ENCODE data around the gene KRTAP6-2. TPM values are rescaled to one million over a fixed set of nuclear protein-coding genes. Genes with fewer than 3 reads are reported as not detected.

The KRTAP6-2 gene
- total RNA-seq, 1 experiment from 2014 or later = not detected

DNA sequence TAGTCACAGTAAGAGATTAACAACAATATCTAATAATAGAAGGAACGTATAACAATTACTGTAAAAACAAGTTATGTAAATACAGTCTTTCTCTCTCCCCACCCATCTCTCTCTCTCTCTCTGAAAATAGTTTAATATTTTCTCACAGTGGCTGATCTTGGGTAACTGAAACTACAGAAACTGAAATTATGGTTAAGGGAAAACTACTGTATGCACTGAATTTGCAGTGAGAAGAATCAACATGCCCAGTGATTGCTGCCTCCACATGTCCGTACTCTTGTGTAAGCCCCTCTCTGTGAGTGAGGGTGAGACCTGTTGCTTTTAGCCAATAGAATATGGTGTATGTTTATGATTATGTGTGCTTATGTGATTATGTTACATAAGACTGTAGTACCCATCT, 13.4 kb upstream of the KRTAP6-2 start:
- Histone ChIP-seq H3K36me3 (ENCODE audit: control insufficient read depth in 1 of 2, insufficient read depth in 2 of 2, low read length in 2 of 2) (no peaks in the 10 kb centered on the region), H3K4me3 (replicated peaks in 1 of 2; ENCODE audit: low read depth in 1 of 2, low read length in 2 of 2) (no peak overlapping the region), H3K9me2 (ENCODE audit: insufficient read depth) (no peaks in the 10 kb centered on the region), H3K4me1 (ENCODE audit: control insufficient read depth in 1 of 2, insufficient read depth in 2 of 2, low read length in 2 of 2) (no peaks in the 10 kb centered on the region), H3K79me2 (ENCODE audit: insufficient read depth, low read length) (no peaks in the 10 kb centered on the region), H3K9me3 (ENCODE audit: control insufficient read depth in 1 of 2, insufficient read depth in 1 of 2, low read depth in 1 of 2, low read length in 2 of 2) (peaks cover 13 to 24% of the 10 kb centered on the region in 2 experiments; a peak in 2 of 4 replicates), H3K27me3 (ENCODE audit: insufficient read depth, low read length) (no peaks in the 10 kb centered on the region), H3K27ac (ENCODE audit: low read depth, low read length) (no peak overlapping the region), H3K4me2 (ENCODE audit: low read length) (no peak overlapping the region), H3K9ac (ENCODE audit: low read length) (no peak overlapping the region), H2AFZ (ENCODE audit: low read depth, low read length, poor library complexity, severe bottlenecking) (no peak overlapping the region), H4K20me1 (ENCODE audit: insufficient read depth) (no peaks in the 10 kb centered on the region)
- DNase-seq (ENCODE audit: low read depth, low spot score) (no peak), ATAC-seq (no peak)
- no peak for TF ChIP-seq ELF1 (IDR thresholded peaks at IDR 0.05; ENCODE audit: borderline replicate concordance, low read depth)
- no peak for TF ChIP-seq EZH2 (IDR thresholded peaks at IDR 0.05)
- no peak for TF ChIP-seq FOSL1 (IDR thresholded peaks at IDR 0.05; ENCODE audit: low read depth)
- no peak for TF ChIP-seq ZFX (IDR thresholded peaks at IDR 0.05)
- CTCF ChIA-PET = no interaction called here
- no TSS peak for BruUV-seq (replicated peaks)
- RAD21 ChIA-PET (ENCODE audit: low non-redundant PET in 1 of 2, low total read pairs in 2 of 2, uncharacterized antibody in 2 of 2, unreplicated experiment in 2 of 2) = no interaction called here
- POLR2A ChIA-PET = no interaction called here
- intact Hi-C loops (cut with micrococcal nuclease) = no loop called here

DNA sequence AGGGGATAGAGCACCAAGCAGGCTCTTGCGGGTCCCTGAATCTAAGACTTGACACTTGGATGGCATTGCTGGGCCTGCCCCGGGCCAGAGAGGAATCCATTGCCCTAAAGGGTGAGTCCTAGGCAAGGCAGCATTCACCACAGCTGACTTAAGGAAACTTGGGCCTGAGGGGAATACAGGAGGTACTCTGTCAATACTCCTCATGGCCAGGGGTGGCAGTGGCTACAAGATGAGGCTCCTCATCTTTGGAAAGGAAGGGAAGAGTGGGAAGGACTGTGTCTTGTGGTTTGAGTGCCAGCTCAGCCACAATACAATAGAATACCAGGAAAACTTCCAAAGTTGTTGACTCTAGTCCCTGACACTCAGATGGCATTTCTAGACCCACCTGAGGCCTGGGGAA, 7.3 kb upstream of the KRTAP6-2 start:
- Histone ChIP-seq H3K9ac (ENCODE audit: low read length) (no peak overlapping the region), H3K4me3 (replicated peaks in 1 of 2; ENCODE audit: low read depth in 1 of 2, low read length in 2 of 2) (no peak overlapping the region), H3K27me3 (ENCODE audit: insufficient read depth, low read length) (no peaks in the 10 kb centered on the region), H3K36me3 (ENCODE audit: control insufficient read depth in 1 of 2, insufficient read depth in 2 of 2, low read length in 2 of 2) (no peaks in the 10 kb centered on the region), H3K9me3 (ENCODE audit: control insufficient read depth in 1 of 2, insufficient read depth in 1 of 2, low read depth in 1 of 2, low read length in 2 of 2) (peaks cover 6 to 23% of the 10 kb centered on the region in 2 experiments; a peak in 2 of 4 replicates), H3K79me2 (ENCODE audit: insufficient read depth, low read length) (no peaks in the 10 kb centered on the region), H3K27ac (ENCODE audit: low read depth, low read length) (no peak overlapping the region), H3K9me2 (ENCODE audit: insufficient read depth) (no peaks in the 10 kb centered on the region), H2AFZ (ENCODE audit: low read depth, low read length, poor library complexity, severe bottlenecking) (no peak overlapping the region), H4K20me1 (ENCODE audit: insufficient read depth) (no peaks in the 10 kb centered on the region), H3K4me2 (ENCODE audit: low read length) (no peak overlapping the region), H3K4me1 (ENCODE audit: control insufficient read depth in 1 of 2, insufficient read depth in 2 of 2, low read length in 2 of 2) (no peaks in the 10 kb centered on the region)
- intact Hi-C loops (cut with micrococcal nuclease) = no loop called here
- ATAC-seq (no peak), DNase-seq (ENCODE audit: low read depth, low spot score) (no peak)
- no TSS peak for BruUV-seq (replicated peaks)
- ChIA-PET RAD21 (ENCODE audit: low non-redundant PET in 1 of 2, low total read pairs in 2 of 2, uncharacterized antibody in 2 of 2, unreplicated experiment in 2 of 2) (no interaction called here), POLR2A (no interaction called here), CTCF (no interaction called here)
- TF ChIP-seq SIN3A (IDR thresholded peaks at IDR 0.05; ENCODE audit: low read depth) = no peak
- TF ChIP-seq EZH2phosphoT487 (IDR thresholded peaks at IDR 0.05; ENCODE audit: borderline replicate concordance) = no peak
- TF ChIP-seq, protein P1, sequence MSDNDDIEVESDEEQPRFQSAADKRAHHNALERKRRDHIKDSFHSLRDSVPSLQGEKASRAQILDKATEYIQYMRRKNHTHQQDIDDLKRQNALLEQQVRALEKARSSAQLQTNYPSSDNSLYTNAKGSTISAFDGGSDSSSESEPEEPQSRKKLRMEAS (IDR thresholded peaks at IDR 0.05) = no peak
- no peak for TF ChIP-seq SP1 (IDR thresholded peaks at IDR 0.05; ENCODE audit: low read depth)
- TF ChIP-seq POLR2AphosphoS5 (IDR thresholded peaks at IDR 0.05; ENCODE audit: low read depth, low read length) = no peak
- TF ChIP-seq CBX3 (IDR thresholded peaks at IDR 0.05; ENCODE audit: low read depth) = no peak
- TF ChIP-seq EGR1 (IDR thresholded peaks at IDR 0.05; ENCODE audit: low read depth) = no peak
- TF ChIP-seq, protein P2, sequence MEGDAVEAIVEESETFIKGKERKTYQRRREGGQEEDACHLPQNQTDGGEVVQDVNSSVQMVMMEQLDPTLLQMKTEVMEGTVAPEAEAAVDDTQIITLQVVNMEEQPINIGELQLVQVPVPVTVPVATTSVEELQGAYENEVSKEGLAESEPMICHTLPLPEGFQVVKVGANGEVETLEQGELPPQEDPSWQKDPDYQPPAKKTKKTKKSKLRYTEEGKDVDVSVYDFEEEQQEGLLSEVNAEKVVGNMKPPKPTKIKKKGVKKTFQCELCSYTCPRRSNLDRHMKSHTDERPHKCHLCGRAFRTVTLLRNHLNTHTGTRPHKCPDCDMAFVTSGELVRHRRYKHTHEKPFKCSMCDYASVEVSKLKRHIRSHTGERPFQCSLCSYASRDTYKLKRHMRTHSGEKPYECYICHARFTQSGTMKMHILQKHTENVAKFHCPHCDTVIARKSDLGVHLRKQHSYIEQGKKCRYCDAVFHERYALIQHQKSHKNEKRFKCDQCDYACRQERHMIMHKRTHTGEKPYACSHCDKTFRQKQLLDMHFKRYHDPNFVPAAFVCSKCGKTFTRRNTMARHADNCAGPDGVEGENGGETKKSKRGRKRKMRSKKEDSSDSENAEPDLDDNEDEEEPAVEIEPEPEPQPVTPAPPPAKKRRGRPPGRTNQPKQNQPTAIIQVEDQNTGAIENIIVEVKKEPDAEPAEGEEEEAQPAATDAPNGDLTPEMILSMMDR (IDR thresholded peaks at IDR 0.05 in 2 of 3, conservative IDR thresholded peaks at IDR 0.05 in 1 of 3; ENCODE audit: borderline replicate concordance in 1 of 3, insufficient read depth in 1 of 3, low read depth in 2 of 3, low read length in 2 of 3) = no peak
- TF ChIP-seq, protein P3, sequence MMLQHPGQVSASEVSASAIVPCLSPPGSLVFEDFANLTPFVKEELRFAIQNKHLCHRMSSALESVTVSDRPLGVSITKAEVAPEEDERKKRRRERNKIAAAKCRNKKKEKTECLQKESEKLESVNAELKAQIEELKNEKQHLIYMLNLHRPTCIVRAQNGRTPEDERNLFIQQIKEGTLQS (IDR thresholded peaks at IDR 0.05) = no peak
- TF ChIP-seq, protein P4, sequence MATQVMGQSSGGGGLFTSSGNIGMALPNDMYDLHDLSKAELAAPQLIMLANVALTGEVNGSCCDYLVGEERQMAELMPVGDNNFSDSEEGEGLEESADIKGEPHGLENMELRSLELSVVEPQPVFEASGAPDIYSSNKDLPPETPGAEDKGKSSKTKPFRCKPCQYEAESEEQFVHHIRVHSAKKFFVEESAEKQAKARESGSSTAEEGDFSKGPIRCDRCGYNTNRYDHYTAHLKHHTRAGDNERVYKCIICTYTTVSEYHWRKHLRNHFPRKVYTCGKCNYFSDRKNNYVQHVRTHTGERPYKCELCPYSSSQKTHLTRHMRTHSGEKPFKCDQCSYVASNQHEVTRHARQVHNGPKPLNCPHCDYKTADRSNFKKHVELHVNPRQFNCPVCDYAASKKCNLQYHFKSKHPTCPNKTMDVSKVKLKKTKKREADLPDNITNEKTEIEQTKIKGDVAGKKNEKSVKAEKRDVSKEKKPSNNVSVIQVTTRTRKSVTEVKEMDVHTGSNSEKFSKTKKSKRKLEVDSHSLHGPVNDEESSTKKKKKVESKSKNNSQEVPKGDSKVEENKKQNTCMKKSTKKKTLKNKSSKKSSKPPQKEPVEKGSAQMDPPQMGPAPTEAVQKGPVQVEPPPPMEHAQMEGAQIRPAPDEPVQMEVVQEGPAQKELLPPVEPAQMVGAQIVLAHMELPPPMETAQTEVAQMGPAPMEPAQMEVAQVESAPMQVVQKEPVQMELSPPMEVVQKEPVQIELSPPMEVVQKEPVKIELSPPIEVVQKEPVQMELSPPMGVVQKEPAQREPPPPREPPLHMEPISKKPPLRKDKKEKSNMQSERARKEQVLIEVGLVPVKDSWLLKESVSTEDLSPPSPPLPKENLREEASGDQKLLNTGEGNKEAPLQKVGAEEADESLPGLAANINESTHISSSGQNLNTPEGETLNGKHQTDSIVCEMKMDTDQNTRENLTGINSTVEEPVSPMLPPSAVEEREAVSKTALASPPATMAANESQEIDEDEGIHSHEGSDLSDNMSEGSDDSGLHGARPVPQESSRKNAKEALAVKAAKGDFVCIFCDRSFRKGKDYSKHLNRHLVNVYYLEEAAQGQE (IDR thresholded peaks at IDR 0.05; ENCODE audit: low read depth) = no peak
- no peak for TF ChIP-seq CEBPB (IDR thresholded peaks at IDR 0.05; ENCODE audit: low read depth)
- no peak for TF ChIP-seq SRF (IDR thresholded peaks at IDR 0.05; ENCODE audit: low read depth)
- TF ChIP-seq EZH2 (IDR thresholded peaks at IDR 0.05) = no peak
- TF ChIP-seq JUND (IDR thresholded peaks at IDR 0.05) = no peak

All from HCT116 (cell line).